HG03432 (cell line): ENCODE results near the gene DNAI2.
"Not testable (repeated sequence)": the region's sequence is repeated elsewhere in the genome, so short reads cannot be mapped to it uniquely, and the experiment has no call there.

Experiments
- ATAC-seq: cut with Tn5 transposase; IDR thresholded peaks from one replicate; pipeline ENCODE4 v1.9.1; 2021; ENCODE audit warnings: mild to moderate bottlenecking, moderate library complexity; ENCODE audit not compliant: unreplicated experiment

Gene DNAI2

DNA sequence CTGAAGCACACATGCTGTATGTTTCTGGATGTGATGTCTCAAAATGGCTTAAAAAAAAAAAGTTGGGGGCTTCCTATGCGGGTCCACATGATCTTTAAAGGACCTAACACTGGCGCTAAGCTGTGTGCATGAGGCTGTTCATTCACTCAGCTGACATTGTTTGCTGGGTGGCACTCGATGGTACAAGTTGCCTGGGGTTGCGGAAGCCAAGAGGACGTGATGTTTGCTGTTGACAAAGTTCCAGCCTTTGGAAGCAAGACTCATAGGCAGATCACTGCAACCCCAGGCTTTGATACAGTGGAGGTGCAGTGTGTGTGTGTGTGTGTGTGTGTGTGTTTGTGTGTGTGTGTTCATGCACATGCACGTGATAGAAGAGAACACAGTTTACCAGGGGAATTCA, 29.5 kb upstream of the DNAI2 start:
- no peak for ATAC-seq

- ATAC-seq, result no peak
These were observed 28.7 kb upstream of the DNAI2 start for GRCh38 chr17:74245145-74245831.

- ATAC-seq, result no peak
These were observed 28.2 kb upstream of the DNAI2 start for GRCh38 chr17:74245871-74246270.

- ATAC-seq, result no peak
These were observed 24.3 kb upstream of the DNAI2 start for GRCh38 chr17:74249590-74250270.

- ATAC-seq, result no peak
These were observed 23.6 kb upstream of the DNAI2 start for GRCh38 chr17:74250324-74250995.

DNA sequence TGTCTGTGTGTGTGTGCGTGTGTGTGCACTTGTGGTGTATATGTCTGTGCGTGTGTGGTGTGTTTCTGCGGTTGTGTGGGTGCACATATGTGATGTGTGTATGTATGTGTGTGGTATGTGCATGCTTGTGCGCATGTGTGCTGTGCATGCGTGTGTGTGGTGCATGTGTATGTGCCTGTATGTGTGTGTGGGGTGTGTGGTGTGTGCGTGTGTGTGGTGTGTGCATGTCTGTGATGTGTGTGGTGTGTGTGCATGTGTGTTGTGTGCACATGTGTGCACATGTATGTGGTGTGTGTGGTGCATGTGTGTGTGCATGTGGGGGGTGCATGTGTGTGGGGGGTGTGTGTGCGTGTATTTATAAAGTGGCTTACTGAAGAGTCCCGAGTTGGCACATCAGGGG, 23.0 kb upstream of the DNAI2 start:
- no peak for ATAC-seq

DNA sequence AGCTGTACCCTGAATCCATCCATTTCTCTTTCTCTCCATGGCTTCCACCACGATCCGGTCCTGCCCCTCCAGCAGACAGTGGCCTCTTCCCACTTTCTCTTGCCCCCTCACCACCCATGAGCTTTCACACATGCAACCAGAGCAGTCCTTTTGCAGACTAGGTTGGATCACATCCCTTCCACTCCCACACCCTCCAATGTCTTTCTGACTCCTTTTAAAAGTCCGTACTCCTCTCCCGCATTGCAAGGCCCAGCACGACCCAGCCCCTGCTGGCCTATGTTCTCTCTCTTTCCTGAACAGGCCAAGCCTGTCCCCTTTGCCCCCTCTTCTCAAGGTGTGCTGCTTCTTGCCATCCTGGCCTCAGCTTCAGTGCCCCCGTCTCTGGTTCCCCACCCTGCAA, 22.5 kb upstream of the DNAI2 start:
- no peak for ATAC-seq

DNA sequence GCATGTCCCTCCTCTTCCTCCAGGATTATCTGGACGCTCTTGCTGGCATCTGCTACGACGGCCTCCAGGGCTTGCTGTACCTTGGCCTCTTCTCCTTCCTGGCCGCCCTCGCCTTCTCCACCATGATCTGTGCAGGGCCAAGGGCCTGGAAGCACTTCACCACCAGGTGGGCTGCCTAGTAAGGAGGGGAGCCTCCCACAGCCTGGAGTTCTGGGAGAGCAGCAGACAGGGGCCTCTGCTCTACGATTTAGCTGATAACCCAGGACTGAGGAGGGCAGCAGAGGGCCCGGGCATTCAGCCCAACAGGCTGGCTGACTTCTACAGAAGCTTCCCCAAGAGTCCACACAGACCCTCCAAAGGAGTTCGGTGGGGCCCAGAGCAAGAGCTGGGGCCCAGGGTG, 21.8 kb upstream of the DNAI2 start:
- no peak for ATAC-seq

DNA sequence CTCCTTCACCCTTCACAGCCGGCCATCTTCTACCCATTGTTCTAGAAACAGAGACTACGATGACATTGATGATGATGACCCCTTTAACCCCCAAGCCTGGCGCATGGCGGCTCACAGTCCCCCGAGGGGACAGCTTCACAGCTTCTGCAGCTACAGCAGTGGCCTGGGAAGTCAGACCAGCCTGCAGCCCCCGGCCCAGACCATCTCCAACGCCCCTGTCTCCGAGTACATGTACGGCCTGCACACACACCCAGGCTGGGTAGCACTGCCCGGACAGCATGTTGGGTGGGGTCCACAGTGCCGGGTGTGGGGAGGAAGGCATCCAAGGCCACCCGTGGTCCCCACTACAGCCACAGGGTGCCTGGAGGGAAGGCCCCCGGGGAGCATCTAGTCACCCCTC, 21.0 kb upstream of the DNAI2 start:
- no peak for ATAC-seq

DNA sequence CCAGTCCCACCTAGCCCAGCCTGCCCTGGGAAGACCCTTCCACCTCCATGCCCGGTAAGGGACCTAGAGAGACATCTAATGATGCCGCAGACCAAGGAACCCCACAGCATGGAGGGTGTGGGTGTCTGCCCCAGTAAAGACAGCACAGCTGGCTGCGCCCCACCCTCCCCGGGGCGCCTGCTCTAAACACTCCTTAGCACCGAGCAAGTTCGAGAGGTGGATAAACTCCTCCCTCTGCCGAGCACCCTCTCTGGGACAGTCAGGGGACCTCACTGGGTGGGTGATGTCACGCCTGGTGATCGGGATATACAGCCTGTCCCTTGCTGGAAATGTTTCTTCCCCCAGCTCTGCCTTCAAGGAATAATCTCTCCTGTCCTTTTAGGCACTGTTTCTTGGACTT, 16.7 kb upstream of the DNAI2 start:
- no peak for ATAC-seq

DNA sequence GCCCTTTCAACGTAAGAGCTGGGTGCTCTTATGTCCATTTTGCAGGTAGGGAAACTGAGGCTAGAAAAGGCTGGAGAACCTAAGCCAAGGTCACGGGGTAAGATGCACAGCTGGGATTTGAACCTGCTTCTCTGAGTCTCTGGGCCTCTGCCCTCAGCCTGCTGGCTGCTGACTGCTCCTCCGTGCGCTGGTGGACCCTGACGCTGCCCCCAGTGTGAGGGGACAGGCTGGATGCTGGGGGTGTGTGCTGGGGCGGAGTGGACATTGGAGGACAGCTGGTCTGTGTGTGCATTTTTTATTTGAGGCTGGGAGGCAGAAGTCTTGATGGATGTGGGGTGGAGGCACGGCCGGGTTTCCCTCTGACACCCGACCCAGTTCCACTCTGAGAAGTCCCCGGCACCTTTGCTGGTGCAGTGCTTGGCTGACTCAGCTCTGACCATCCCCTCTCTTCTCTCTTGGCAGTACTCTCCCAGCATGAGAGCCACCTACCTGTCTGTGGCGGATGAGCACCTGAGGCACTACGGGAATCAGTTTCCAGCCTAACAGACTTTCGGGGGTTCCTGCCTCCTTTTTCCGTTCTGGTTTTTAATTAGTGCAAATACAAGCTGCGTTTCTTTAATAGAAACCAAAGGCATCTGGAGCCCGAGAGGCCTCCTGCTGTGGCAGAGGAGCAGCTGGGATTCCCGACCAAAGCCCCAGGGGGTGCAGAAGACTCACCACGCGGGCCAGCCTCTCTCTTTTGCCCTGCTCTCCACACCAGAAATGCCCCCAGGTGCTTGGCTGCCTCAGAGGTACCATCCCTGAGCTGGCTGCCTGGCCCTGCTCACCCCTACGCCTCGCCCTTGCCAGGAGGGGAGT, 14.1 kb upstream of the DNAI2 start:
- no peak for ATAC-seq

- no peak for ATAC-seq
These were observed 13.5 kb upstream of the DNAI2 start for GRCh38 chr17:74260525-74260850.

- no peak for ATAC-seq
These were observed 11.4 kb upstream of the DNAI2 start for GRCh38 chr17:74262601-74263000.

DNA sequence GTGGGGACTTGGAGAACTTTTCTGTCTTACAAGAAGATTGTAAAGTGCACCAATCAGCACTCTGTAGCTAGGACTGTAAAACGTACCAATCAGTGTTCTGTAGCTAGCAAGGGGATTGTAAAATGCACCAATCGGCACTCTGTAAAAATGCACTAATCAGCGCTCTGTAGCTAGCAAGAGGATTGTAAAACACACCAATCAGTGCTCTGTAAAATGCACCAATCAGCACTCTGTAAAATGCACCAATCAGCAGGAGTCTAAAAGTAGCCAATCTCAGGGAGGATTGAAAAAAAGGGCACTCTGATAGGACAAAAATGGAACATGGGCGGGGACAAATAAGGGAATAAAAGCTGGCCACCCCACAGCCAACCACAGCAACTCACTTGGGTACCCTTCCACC, 7.0 kb upstream of the DNAI2 start:
- ATAC-seq, result not testable (repeated sequence)

DNA sequence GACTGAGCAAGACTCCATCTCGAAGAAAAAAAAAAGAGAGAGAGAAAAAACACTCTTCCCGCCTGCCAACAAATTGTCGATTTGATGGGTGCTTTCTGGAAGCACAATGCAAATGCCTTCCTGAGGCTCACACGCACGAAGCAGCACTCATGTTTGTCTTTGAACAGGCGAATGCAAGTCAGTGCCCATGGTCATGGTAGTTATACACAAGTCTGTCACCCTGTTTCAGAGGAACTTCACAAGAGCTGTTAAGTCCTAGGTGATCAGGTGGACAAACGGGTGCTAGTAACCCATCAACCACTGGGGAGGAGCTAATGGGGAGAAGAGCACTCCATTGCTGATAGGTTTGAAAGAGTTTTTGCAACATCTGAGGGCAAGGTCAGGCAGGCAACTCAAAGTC, 6.5 kb upstream of the DNAI2 start:
- ATAC-seq, result no peak

DNA sequence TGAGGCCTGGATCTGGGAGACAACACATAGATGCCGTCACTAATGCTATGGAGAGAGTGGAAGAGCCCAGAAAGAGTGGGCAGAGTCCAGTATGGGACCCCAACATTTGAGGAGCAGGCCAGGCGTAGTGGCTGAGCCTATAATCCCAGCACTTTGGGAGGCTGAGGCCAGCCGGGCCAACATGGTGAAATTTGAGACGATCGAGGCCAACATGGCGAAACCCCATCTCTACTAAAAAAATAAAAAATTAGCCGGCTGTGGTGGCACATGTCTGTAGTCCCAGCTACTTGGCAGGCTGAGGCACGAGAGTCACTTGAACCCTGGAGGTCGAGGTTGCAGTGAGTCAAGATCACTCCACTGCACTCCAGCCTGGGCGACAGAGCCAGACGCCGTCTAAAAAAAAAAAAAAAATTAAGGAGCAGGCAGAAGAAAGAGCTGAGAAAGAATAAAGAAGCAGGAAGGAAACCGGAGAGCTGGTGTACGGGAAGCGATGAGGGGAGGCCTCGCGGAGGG, 6.0 kb upstream of the DNAI2 start:
- ATAC-seq, result no peak

- ATAC-seq, result no peak
These were observed 5.5 kb upstream of the DNAI2 start for GRCh38 chr17:74268558-74268957.

DNA sequence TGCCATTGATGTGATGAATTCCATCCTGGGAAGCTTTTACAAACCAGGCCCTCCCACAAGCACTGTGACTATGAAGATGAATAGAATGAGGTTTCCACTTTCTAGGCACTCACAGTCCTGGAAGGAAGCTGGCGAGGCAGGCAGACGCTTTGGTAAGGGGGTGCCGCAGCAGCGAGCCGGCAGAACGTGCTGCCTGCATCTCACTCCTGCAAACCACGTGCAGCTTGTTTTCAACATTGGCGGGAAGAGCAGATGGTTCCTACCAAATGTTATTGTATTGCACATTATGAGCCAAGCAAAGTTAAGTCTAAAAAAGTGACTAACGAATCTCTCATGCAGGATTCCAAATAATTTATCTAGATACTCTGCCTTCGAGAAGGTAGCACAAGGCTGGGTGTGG, 3.7 kb upstream of the DNAI2 start:
- ATAC-seq, result no peak

DNA sequence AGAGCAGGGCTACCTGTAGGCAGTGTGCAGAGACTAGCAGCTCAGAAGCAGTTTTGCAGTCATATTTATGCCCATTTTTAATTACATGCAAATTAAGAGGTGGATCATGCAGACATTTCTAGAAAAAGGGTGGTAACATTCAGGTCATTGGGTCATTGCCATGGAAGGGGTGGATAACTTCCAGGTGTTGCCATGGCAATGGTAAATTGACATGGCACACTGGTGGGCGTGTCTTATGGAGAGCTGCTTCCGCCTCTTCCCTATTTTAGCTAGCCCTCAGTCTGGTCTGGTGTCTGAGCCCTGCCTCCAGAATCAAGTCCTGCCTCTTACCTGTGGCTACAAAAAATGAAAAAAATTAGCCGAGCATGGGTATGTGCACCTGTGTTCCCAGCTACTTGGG, 2.8 kb upstream of the DNAI2 start:
- ATAC-seq, result no peak

DNA sequence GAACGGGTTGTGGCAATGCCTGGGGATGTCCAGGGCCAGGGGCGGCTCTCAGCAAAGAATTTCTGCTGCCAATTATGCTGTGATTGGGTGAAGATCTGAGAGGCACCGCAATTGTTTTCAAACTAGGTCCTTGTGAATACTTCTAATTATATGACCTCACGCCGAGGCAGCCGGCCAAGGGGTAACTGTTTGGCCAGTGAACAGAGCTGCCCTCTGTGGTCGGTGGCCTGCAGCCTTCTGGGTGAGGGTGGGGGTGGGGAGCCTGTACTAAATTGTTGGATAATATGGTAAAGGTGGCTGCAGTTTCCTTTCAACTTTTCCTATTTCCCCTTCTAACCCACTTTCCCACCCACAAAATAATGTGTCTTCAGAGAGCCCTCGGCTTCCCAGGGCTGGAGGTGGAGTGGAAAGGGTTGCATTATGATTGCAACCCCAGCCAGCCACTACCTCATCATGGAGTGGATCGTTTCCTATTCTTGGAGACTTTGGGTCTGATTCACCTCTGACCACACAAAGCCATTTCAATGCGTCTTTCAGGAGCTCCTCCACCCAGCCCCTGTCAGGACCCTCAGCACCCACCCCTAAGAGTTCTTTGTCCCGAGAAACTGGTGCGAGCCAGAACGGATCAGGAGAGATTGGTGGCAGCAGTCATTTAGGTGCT, 2.0 kb upstream of the DNAI2 start:
- no peak for ATAC-seq

- ATAC-seq, result no peak
These were observed 1.3 kb upstream of the DNAI2 start for GRCh38 chr17:74272731-74273201.
